Body of pancreas (tissue), 4 donors: ENCODE measurements around the gene PRSS36. TPM values are rescaled to one million over a fixed set of nuclear protein-coding genes. Genes with fewer than 3 reads are reported as not detected.

Experiments
- ATAC-seq: fragments of 150-250 bp; one replicate; pipeline ENCODE4 v1.9.1; 2016
- DNase-seq, 4 donors: peaks; one replicate each; pipeline ENCODE4 v3.0.0-alpha.2; 2019
- H3K27ac ChIP-seq, 4 donors: fragments of 200-600 bp; sonication (generic); 1 replicate in 3 of 4; 2 replicates in 1 of 4; pipeline versions ENCODE4 v1.5.1 to v1.6.1; 2016 to 2019; ENCODE audit warnings: mild to moderate bottlenecking in 1 of 4, mixed read lengths in 1 of 4, moderate library complexity in 1 of 4
- H3K27me3 ChIP-seq, 2 donors: fragments of 200-600 bp; sonication (generic); one replicate each; pipeline ENCODE4 v1.6.0; 2016; ENCODE audit warnings: mild to moderate bottlenecking in 1 of 2
- H3K36me3 ChIP-seq, 2 donors: fragments of 200-600 bp; sonication (generic); replicated peaks in 1 of 2; 2 replicates each; pipeline ENCODE4 v1.5.1; 2016; ENCODE audit warnings: low read depth in 2 of 2; ENCODE audit not compliant: insufficient read depth in 1 of 2
- H3K4me1 ChIP-seq: fragments of 200-600 bp; sonication (generic); one replicate; pipeline ENCODE4 v1.6.0; 2016
- H3K4me3 ChIP-seq, 2 donors: fragments of 200-600 bp; sonication (generic); 1 replicate in 1 of 2; 2 replicates in 1 of 2; pipeline ENCODE4 v1.5.1; 2016 to 2019
- H3K9me3 ChIP-seq, 3 donors: fragments of 200-600 bp; sonication (generic); 1 replicate in 2 of 3; 2 replicates in 1 of 3; pipeline ENCODE4 v1.5.1; 2016
- POLR2A ChIP-seq, 3 donors: fragments of 450-650 bp; IDR thresholded peaks; one replicate each; pipeline ENCODE4 v1.6.1; 2016; ENCODE audit warnings: antibody characterized with exemption in 3 of 3, mild to moderate bottlenecking in 2 of 3
- WGBS, 2 donors: methylation state at CpG; one replicate each; pipeline ENCODE4 v1.1.5; 2017; 5-methylcytosine and 5-hydroxymethylcytosine counted together
- intact Hi-C: fragments of 100-400 bp; cut with DNase I; formaldehyde crosslinking; loops from one replicate; pipeline ENCODE4 v1.15.1; 2023
- small RNA-seq: library from RNA; depleted of rRNA; stranded (forward); fragments of <200 nt; gene quantifications from one replicate; pipeline ENCODE3, GENCODE V24; 2016
- total RNA-seq, 2 donors: library from RNA; depleted of rRNA; stranded (reverse); fragments of >200 nt; gene quantifications; one replicate each; pipeline ENCODE4 v1.1.0, GENCODE V29; 2016
- TF ChIP-seq, protein P1 (sequence below), 7 experiments: fragments of 450-650 bp in 4 of 7; fragments of 200-600 bp in 3 of 7; sonication (generic) in 3 of 7; IDR thresholded peaks; one replicate each; pipeline ENCODE4 v1.5.1; 2016 to 2019; ENCODE audit warnings: antibody characterized with exemption in 7 of 7

The PRSS36 gene
- total RNA-seq, 2 donors from 2014 or later, result 0.52 to 65.3 TPM

DNA sequence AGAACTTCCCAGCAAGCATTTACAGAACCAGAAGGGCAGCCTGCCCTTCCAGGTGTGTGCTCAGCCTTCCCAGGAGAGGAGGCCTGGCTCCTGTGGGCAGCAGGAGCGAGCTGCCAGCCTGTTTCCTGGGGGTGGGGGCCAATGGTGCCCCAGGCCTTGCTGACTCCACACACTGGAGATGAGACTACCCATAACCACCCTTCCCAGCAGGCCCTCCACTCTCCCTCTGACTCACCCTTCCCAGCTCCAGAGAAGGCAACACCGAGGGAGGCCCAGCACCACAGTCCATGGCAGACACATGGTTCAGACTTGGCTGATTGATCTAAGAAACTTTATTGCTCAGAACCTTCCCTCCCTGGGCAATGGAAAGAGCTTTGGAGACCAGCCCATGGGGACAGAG is 59.3 kb downstream of the PRSS36 start:
- WGBS, 2 donors, result 87 to 100% methylated on average over 1 to 2 of the region's 2 CpGs
- peaks cover 20% of the 10 kb centered on the region for H3K4me1 ChIP-seq
- no peak overlapping the region for H3K4me3 ChIP-seq
- TF ChIP-seq, protein P1, sequence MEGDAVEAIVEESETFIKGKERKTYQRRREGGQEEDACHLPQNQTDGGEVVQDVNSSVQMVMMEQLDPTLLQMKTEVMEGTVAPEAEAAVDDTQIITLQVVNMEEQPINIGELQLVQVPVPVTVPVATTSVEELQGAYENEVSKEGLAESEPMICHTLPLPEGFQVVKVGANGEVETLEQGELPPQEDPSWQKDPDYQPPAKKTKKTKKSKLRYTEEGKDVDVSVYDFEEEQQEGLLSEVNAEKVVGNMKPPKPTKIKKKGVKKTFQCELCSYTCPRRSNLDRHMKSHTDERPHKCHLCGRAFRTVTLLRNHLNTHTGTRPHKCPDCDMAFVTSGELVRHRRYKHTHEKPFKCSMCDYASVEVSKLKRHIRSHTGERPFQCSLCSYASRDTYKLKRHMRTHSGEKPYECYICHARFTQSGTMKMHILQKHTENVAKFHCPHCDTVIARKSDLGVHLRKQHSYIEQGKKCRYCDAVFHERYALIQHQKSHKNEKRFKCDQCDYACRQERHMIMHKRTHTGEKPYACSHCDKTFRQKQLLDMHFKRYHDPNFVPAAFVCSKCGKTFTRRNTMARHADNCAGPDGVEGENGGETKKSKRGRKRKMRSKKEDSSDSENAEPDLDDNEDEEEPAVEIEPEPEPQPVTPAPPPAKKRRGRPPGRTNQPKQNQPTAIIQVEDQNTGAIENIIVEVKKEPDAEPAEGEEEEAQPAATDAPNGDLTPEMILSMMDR (IDR thresholded peaks at IDR 0.05), result no peak
- TF ChIP-seq POLR2A (IDR thresholded peaks at IDR 0.05), result no peak
- no peaks in the 10 kb centered on the region for H3K27me3 ChIP-seq
- peaks cover 0 to 2% of the 10 kb centered on the region in 2 donors for H3K36me3 ChIP-seq
- H3K27ac ChIP-seq, result no peak overlapping the region
- DNase-seq (no peak), ATAC-seq (no peak)
- H3K9me3 ChIP-seq, result no peaks in the 10 kb centered on the region
- intact Hi-C loops, result no loop called here

DNA sequence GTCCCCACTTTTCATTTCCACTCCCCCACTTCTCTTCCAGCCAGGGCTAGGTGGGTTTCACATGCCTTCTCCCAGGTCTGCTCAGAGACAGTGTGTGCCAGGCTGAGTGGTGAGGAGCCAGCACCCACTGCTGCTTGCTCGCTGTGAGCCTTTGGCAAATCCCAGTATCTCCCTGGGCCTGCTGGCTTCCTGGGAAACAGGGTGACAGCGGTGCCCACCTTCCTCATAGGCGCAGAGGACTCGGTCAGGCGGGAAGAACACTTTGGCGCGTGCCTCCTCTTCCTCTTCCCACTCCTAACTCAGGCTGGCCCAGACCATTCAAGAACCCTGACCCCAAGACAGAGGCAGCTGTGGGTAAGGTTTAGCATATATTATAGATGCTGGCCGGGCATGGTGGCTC is 60.7 kb downstream of the PRSS36 start:
- Histone ChIP-seq H3K9me3 (no peaks in the 10 kb centered on the region), H3K27ac (no peak overlapping the region), H3K4me3 (no peak overlapping the region), H3K36me3 (peaks cover 0 to 2% of the 10 kb centered on the region in 2 donors), H3K4me1 (peaks cover 13% of the 10 kb centered on the region), H3K27me3 (no peaks in the 10 kb centered on the region)
- TF ChIP-seq POLR2A (IDR thresholded peaks at IDR 0.05), result no peak
- TF ChIP-seq, protein P1 (IDR thresholded peaks at IDR 0.05), result no peak
- DNase-seq (no peak), ATAC-seq (no peak)
- intact Hi-C loops, result no loop called here
- WGBS, 2 donors, result 96% methylated on average over 7 to 8 of the region's 8 CpGs

Small RNA genes lying within 50 kb of the gene (small RNA-seq; reads per million reads assigned to genes)
- gene AC009088.4 (not detected), gene NDUFA3P6 (not detected)

Other genes with a start within 250 kb of the PRSS36 start
- 10 to 100 TPM in 1 of 2 donors, 1 to 10 TPM in 1; 8.6 to 21.1 TPM for gene FBXL19, start 226.5 kb downstream of the PRSS36 start, total RNA-seq
- 10 to 100 TPM in 1 of 2 donors, 1 to 10 TPM in 1; 7.9 to 27.2 TPM for gene ORAI3, start 201.0 kb downstream of the PRSS36 start, total RNA-seq
- 10 to 100 TPM in 1 of 2 donors, 1 to 10 TPM in 1; 4.7 to 10.9 TPM for gene SETD1A, start 192.3 kb downstream of the PRSS36 start, total RNA-seq
- 10 to 100 TPM; 20.5 to 21.4 TPM for gene HSD3B7, start 164.9 kb downstream of the PRSS36 start, total RNA-seq
- gene STX1B, start 139.4 kb downstream of the PRSS36 start, total RNA-seq, result under 1 TPM; 0.26 to 0.33 TPM
- gene STX4, start 116.5 kb downstream of the PRSS36 start, total RNA-seq, result 10 to 100 TPM; 25.9 to 38.6 TPM
- gene ZNF668, start 75.8 kb downstream of the PRSS36 start, total RNA-seq, result 10 to 100 TPM in 1 of 2 donors, 1 to 10 TPM in 1; 2.9 to 15.2 TPM
- gene ZNF646, start 75.6 kb downstream of the PRSS36 start, total RNA-seq, result 10 to 100 TPM; 12.7 to 14.5 TPM
- gene PRSS53, start 61.1 kb downstream of the PRSS36 start, total RNA-seq, result 1 to 10 TPM; 3.0 to 6.0 TPM
- 100 to 1,000 TPM in 1 of 2 donors, 10 to 100 TPM in 1; 42.5 to 104 TPM for gene VKORC1, start 55.3 kb downstream of the PRSS36 start, total RNA-seq
- 10 to 100 TPM; 33.9 to 61.7 TPM for gene BCKDK, start 41.7 kb downstream of the PRSS36 start, total RNA-seq
- gene KAT8, start 32.4 kb downstream of the PRSS36 start, total RNA-seq, result 10 to 100 TPM; 55.7 to 66.4 TPM
- 10 to 100 TPM; 75.5 to 81.7 TPM for gene PRSS8, start 14.3 kb downstream of the PRSS36 start, total RNA-seq
- gene FUS, start 30.1 kb upstream of the PRSS36 start, total RNA-seq, result 10 to 100 TPM; 43.6 to 68.9 TPM
- gene PYCARD, start 52.7 kb upstream of the PRSS36 start, total RNA-seq, result 10 to 100 TPM; 12.7 to 13.8 TPM
- gene TRIM72, start 64.1 kb upstream of the PRSS36 start, total RNA-seq, result not detected
- gene PYDC1, start 67.1 kb upstream of the PRSS36 start, total RNA-seq, result not detected
- 1 to 10 TPM; 3.3 to 6.5 TPM for gene ITGAM, start 109.9 kb upstream of the PRSS36 start, total RNA-seq
- gene ITGAX, start 205.1 kb upstream of the PRSS36 start, total RNA-seq, result 1 to 10 TPM; 3.0 to 8.6 TPM
- not detected for gene ITGAD, start 243.3 kb upstream of the PRSS36 start, total RNA-seq